ENCODE data around the gene ETF1.
"Not testable (repeated sequence)": the region's sequence is repeated elsewhere in the genome, so short reads cannot be mapped to it uniquely, and the experiment has no call there.

Gene ETF1

DNA sequence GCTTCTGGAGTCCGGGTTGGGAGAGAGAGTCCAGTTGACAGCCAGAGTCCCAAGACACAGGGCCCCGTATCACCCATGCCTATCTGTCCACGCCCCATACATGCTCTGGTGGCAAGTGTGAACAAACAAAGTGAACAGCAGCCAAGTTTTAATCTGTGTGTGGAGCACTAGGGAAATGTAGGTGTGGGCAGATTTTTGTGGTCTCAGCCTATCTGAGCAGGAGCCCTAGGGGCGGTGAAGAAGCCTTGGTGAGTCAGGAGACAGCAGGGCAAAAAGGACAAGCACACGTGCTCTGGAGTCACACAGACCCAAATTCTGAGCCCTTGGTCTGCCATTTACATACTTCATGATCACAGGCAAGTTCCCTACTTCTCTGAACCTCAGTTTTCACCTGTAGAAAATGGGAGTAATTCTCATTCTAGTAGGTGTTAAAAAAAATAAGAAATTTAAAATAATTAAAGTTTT is 54.5 kb downstream of the ETF1 start:
- H3K9me3 ChIP-seq (ENCODE audit: insufficient read depth, low read depth, low read length), result no peaks in the 10 kb centered on the region
- no peak overlapping the region for H3K4ac ChIP-seq (ENCODE audit: low read depth, low read length)
- H2AK5ac ChIP-seq (ENCODE audit: low read length), result no peak overlapping the region
- no peak overlapping the region for H3K14ac ChIP-seq (ENCODE audit: low read length)
- peaks cover 3% of the 10 kb centered on the region for H3K27me3 ChIP-seq (ENCODE audit: insufficient read depth, low read length)
- peak; percentile 54 to 65 for DNase-seq
- no peak overlapping the region for H4K8ac ChIP-seq (ENCODE audit: low read depth, low read length)
- no peak overlapping the region for H2BK5ac ChIP-seq (ENCODE audit: low read depth, low read length, poor library complexity)
- no peak overlapping the region for H3K4me2 ChIP-seq (ENCODE audit: low read length)
- no peak overlapping the region for H2BK12ac ChIP-seq (ENCODE audit: low read length)
- H4K91ac ChIP-seq (ENCODE audit: low read depth, low read length), result no peak overlapping the region
- WGBS (ENCODE audit: extremely low coverage, insufficient coverage, insufficient read length), result no CpG with 5 or more reads among the region's 5 CpGs
- H3K4me1 ChIP-seq (ENCODE audit: control insufficient read depth in 1 of 2, insufficient read depth in 2 of 2, low read length in 2 of 2), result peaks cover 14 to 21% of the 10 kb centered on the region in 2 experiments
- no peak overlapping the region for H2BK120ac ChIP-seq (ENCODE audit: insufficient read depth, low read length, poor library complexity)
- H2AFZ ChIP-seq (ENCODE audit: insufficient read depth, low read length, poor library complexity), result no peak overlapping the region
- no peak overlapping the region for H3K18ac ChIP-seq (ENCODE audit: low read length)
- peaks cover 2% of the 10 kb centered on the region for H3K79me1 ChIP-seq (ENCODE audit: low read length)
- H3K79me2 ChIP-seq (ENCODE audit: control insufficient read depth, insufficient read depth, low read length, poor library complexity), result no peaks in the 10 kb centered on the region
- H3K23ac ChIP-seq (ENCODE audit: low read length), result no peak overlapping the region
- no peak overlapping the region for H3K9ac ChIP-seq (ENCODE audit: low read length)
- H4K12ac ChIP-seq (ENCODE audit: low read depth, low read length), result no peak overlapping the region
- H3K27ac ChIP-seq (ENCODE audit: low read depth, low read length), result no peak overlapping the region
- no peak overlapping the region for H3K4me3 ChIP-seq (ENCODE audit: low read depth, low read length)
- H3K36me3 ChIP-seq (ENCODE audit: control insufficient read depth in 1 of 2, insufficient read depth in 2 of 2, low read length in 2 of 2), result no peaks in the 10 kb centered on the region

DNA sequence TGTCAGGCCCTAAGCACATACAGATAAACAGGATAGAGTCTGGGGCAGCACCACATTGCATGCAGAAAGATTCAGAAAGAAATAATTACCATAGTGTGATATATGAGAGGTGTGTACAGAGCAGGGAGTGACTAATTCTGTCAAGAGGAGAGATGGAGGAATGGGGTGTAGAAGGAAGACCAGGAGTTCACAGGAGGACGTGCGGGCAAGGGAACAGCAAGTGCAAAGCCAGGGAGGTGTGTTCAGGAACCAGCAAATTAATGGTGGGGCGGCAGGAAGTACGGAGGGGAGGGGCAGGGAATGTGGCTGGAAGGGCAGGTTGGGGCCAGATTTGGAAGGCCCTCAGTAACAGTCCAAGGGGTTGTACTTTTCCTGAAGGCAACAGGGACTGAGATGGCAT is 60.4 kb downstream of the ETF1 start:
- no peak for DNase-seq
- Histone ChIP-seq H4K91ac (ENCODE audit: low read depth, low read length) (no peak overlapping the region), H3K79me1 (ENCODE audit: low read length) (no peaks in the 10 kb centered on the region), H3K4me2 (ENCODE audit: low read length) (no peak overlapping the region), H3K27me3 (ENCODE audit: insufficient read depth, low read length) (no peaks in the 10 kb centered on the region), H3K23ac (ENCODE audit: low read length) (no peak overlapping the region), H3K79me2 (ENCODE audit: control insufficient read depth, insufficient read depth, low read length, poor library complexity) (no peaks in the 10 kb centered on the region), H2BK12ac (ENCODE audit: low read length) (no peak overlapping the region), H3K9me3 (ENCODE audit: insufficient read depth, low read depth, low read length) (no peaks in the 10 kb centered on the region), H2AFZ (ENCODE audit: insufficient read depth, low read length, poor library complexity) (no peak overlapping the region), H3K4me1 (ENCODE audit: control insufficient read depth in 1 of 2, insufficient read depth in 2 of 2, low read length in 2 of 2) (no peaks in the 10 kb centered on the region), H4K12ac (ENCODE audit: low read depth, low read length) (no peak overlapping the region), H3K36me3 (ENCODE audit: control insufficient read depth in 1 of 2, insufficient read depth in 2 of 2, low read length in 2 of 2) (no peaks in the 10 kb centered on the region), H2AK5ac (ENCODE audit: low read length) (no peak overlapping the region), H3K4me3 (ENCODE audit: low read depth, low read length) (no peak overlapping the region), H2BK5ac (ENCODE audit: low read depth, low read length, poor library complexity) (no peak overlapping the region), H3K4ac (ENCODE audit: low read depth, low read length) (no peak overlapping the region), H2BK120ac (ENCODE audit: insufficient read depth, low read length, poor library complexity) (no peak overlapping the region), H4K8ac (ENCODE audit: low read depth, low read length) (no peak overlapping the region), H3K14ac (ENCODE audit: low read length) (no peak overlapping the region), H3K9ac (ENCODE audit: low read length) (no peak overlapping the region), H3K18ac (ENCODE audit: low read length) (no peak overlapping the region), H3K27ac (ENCODE audit: low read depth, low read length) (no peak overlapping the region)
- no CpG with 5 or more reads among the region's 4 CpGs for WGBS (ENCODE audit: extremely low coverage, insufficient coverage, insufficient read length)

DNA sequence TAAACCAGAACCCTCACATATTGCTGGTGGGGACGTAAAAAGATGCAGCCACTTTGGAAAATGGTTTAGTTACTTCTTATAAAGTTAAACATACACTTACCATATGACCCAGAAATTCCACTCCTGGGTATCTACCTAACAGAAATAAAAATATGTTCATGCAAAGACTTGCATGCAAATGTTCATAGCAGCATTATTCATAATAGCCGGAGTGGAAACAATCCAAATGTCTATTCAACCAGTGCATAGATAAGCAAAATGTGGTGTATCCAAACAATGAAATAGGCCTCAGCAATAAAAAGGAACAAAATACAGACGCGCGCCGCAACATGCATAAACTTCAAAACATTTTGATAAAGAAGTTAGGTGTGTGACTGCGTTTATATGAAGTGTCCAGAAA is 66.1 kb downstream of the ETF1 start:
- Histone ChIP-seq H3K27me3 (ENCODE audit: insufficient read depth, low read length) (no peaks in the 10 kb centered on the region), H3K9me3 (ENCODE audit: insufficient read depth, low read depth, low read length) (no peaks in the 10 kb centered on the region), H2BK5ac (ENCODE audit: low read depth, low read length, poor library complexity) (no peak overlapping the region), H3K14ac (ENCODE audit: low read length) (no peak overlapping the region), H2BK12ac (ENCODE audit: low read length) (no peak overlapping the region), H3K9ac (ENCODE audit: low read length) (no peak overlapping the region), H3K79me1 (ENCODE audit: low read length) (no peaks in the 10 kb centered on the region), H3K18ac (ENCODE audit: low read length) (no peak overlapping the region), H4K91ac (ENCODE audit: low read depth, low read length) (no peak overlapping the region), H3K4me3 (ENCODE audit: low read depth, low read length) (no peak overlapping the region), H3K79me2 (ENCODE audit: control insufficient read depth, insufficient read depth, low read length, poor library complexity) (no peaks in the 10 kb centered on the region), H2AFZ (ENCODE audit: insufficient read depth, low read length, poor library complexity) (no peak overlapping the region), H2AK5ac (ENCODE audit: low read length) (no peak overlapping the region), H3K4me1 (ENCODE audit: control insufficient read depth in 1 of 2, insufficient read depth in 2 of 2, low read length in 2 of 2) (no peaks in the 10 kb centered on the region), H3K4me2 (ENCODE audit: low read length) (no peak overlapping the region), H3K23ac (ENCODE audit: low read length) (no peak overlapping the region), H3K27ac (ENCODE audit: low read depth, low read length) (no peak overlapping the region), H3K36me3 (ENCODE audit: control insufficient read depth in 1 of 2, insufficient read depth in 2 of 2, low read length in 2 of 2) (no peaks in the 10 kb centered on the region), H4K12ac (ENCODE audit: low read depth, low read length) (no peak overlapping the region), H3K4ac (ENCODE audit: low read depth, low read length) (no peak overlapping the region), H2BK120ac (ENCODE audit: insufficient read depth, low read length, poor library complexity) (no peak overlapping the region), H4K8ac (ENCODE audit: low read depth, low read length) (no peak overlapping the region)
- no CpG with 5 or more reads among the region's 7 CpGs for WGBS (ENCODE audit: extremely low coverage, insufficient coverage, insufficient read length)
- DNase-seq, result no peak

DNA sequence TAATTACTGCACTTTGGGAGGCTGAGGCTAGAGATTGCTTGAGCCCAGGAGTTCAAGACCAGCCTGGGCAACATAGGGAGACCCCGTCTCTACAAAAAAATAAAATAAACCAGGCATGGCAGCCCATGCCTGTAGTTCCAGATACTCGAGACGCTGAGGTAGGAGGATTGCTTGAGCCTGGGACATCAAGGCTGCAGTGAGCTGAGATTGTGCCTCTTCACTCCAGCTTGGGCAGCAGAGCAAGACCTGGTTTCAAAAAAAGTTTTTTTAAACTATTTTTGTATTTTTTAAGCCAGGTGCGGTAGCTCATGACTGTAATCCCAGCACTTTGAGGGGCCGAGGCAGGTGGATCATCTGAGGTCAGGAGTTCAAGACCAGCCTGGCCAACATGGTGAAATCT is 69.9 kb downstream of the ETF1 start:
- H3K9ac ChIP-seq (ENCODE audit: low read length); H3K27ac ChIP-seq (ENCODE audit: low read depth, low read length): not testable (repeated sequence)

More for the DNA sequence above, 69.9 kb downstream of the ETF1 start:
- not testable (repeated sequence) for H2BK120ac ChIP-seq (ENCODE audit: insufficient read depth, low read length, poor library complexity); H4K12ac ChIP-seq (ENCODE audit: low read depth, low read length); H3K14ac ChIP-seq (ENCODE audit: low read length); H3K79me1 ChIP-seq (ENCODE audit: low read length); H3K79me2 ChIP-seq (ENCODE audit: control insufficient read depth, insufficient read depth, low read length, poor library complexity); H2BK5ac ChIP-seq (ENCODE audit: low read depth, low read length, poor library complexity); H2AK5ac ChIP-seq (ENCODE audit: low read length); H3K9me3 ChIP-seq (ENCODE audit: insufficient read depth, low read depth, low read length); H3K4me2 ChIP-seq (ENCODE audit: low read length); H3K18ac ChIP-seq (ENCODE audit: low read length); H4K8ac ChIP-seq (ENCODE audit: low read depth, low read length); H2BK12ac ChIP-seq (ENCODE audit: low read length); H3K27me3 ChIP-seq (ENCODE audit: insufficient read depth, low read length); H3K4ac ChIP-seq (ENCODE audit: low read depth, low read length); H3K36me3 ChIP-seq (ENCODE audit: control insufficient read depth in 1 of 2, insufficient read depth in 2 of 2, low read length in 2 of 2); H4K91ac ChIP-seq (ENCODE audit: low read depth, low read length); H2AFZ ChIP-seq (ENCODE audit: insufficient read depth, low read length, poor library complexity); H3K23ac ChIP-seq (ENCODE audit: low read length); H3K4me3 ChIP-seq (ENCODE audit: low read depth, low read length); DNase-seq; H3K4me1 ChIP-seq (ENCODE audit: control insufficient read depth in 1 of 2, insufficient read depth in 2 of 2, low read length in 2 of 2)
- no CpG with 5 or more reads among the region's 5 CpGs for WGBS (ENCODE audit: extremely low coverage, insufficient coverage, insufficient read length)

All from trophoblast cell (in vitro differentiated cells and primary cell).